Stomach (tissue), 4 donors: Measurements from ENCODE around the gene SFXN1.

Experiments used
- EP300 ChIP-seq: sonication (generic); formaldehyde crosslinking; IDR thresholded peaks from one replicate; pipeline ENCODE4 v1.6.1; 2017; ENCODE audit warnings: antibody characterized with exemption
- POLR2A ChIP-seq, 4 donors: fragments of 450-650 bp; IDR thresholded peaks; one replicate each; pipeline ENCODE4 v1.6.1; 2016; ENCODE audit warnings: antibody characterized with exemption in 4 of 4, control low read depth in 2 of 4, mild to moderate bottlenecking in 1 of 4, moderate library complexity in 1 of 4
- POLR2AphosphoS5 ChIP-seq, 3 donors: sonication (generic); formaldehyde crosslinking; IDR thresholded peaks; one replicate each; pipeline ENCODE4 v1.6.1; 2016; ENCODE audit warnings: antibody characterized with exemption in 3 of 3
- TF ChIP-seq, protein P1 (sequence below), 7 experiments: fragments of 450-650 bp in 4 of 7; fragments of 200-600 bp in 3 of 7; sonication (generic) in 3 of 7; IDR thresholded peaks; one replicate each; pipeline ENCODE4 v1.5.1; 2016 to 2019; ENCODE audit warnings: antibody characterized with exemption in 7 of 7, control low read depth in 2 of 7, mild to moderate bottlenecking in 1 of 7

DNA sequence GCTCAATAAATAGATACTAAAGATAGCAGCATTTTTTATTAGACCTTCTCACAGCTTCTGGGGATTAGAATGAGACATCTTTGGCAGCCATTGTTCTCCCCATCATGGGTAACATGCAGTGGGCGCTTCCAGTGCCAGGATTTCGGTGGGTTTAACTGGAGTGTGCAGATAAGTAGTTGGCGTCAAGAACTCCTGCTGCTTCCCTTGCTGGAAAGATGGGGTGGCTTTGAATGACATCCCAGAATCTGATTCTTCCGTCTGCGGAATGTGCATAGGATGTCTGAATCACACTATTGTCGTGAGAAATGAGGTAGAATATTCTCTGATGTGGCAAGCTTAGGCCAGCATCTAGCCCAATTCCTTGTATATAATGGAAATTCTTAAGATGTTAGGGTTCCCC lies 7.3 kb downstream of the SFXN1 start:
- TF ChIP-seq POLR2A (IDR thresholded peaks at IDR 0.05): no peak
- TF ChIP-seq, protein P1, sequence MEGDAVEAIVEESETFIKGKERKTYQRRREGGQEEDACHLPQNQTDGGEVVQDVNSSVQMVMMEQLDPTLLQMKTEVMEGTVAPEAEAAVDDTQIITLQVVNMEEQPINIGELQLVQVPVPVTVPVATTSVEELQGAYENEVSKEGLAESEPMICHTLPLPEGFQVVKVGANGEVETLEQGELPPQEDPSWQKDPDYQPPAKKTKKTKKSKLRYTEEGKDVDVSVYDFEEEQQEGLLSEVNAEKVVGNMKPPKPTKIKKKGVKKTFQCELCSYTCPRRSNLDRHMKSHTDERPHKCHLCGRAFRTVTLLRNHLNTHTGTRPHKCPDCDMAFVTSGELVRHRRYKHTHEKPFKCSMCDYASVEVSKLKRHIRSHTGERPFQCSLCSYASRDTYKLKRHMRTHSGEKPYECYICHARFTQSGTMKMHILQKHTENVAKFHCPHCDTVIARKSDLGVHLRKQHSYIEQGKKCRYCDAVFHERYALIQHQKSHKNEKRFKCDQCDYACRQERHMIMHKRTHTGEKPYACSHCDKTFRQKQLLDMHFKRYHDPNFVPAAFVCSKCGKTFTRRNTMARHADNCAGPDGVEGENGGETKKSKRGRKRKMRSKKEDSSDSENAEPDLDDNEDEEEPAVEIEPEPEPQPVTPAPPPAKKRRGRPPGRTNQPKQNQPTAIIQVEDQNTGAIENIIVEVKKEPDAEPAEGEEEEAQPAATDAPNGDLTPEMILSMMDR (IDR thresholded peaks at IDR 0.05): no peak
- no peak for TF ChIP-seq POLR2AphosphoS5 (IDR thresholded peaks at IDR 0.05)
- TF ChIP-seq EP300: no peak
